Measurements from ENCODE around the gene CYP26B1.

Gene CYP26B1

DNA sequence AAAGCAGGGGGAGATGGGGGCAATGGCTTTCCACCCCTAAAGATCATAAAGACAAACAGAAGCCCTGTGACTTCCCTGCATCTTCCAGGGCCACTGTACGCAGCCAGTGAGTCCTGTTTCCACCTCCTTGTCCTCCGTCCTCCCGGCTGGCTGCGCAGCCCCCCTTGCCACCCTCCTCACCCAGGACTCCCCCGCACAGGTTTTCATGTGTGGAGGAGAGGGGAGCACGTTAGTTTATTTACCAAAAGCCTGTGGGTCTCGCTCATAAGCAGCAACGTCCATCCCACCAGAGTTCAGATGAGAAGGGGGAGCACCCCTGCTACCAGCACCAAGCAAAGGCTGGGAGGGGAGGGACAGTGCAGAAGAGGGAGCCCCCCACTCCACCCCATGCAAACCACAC is 11.7 kb downstream of the CYP26B1 start:
- H3K27me3 ChIP-seq (ENCODE audit: insufficient read depth, low read length, poor library complexity) = no peaks in the 10 kb centered on the region
- no peak overlapping the region for H3K4me2 ChIP-seq (ENCODE audit: insufficient read depth, low read length)
- H2AFZ ChIP-seq (ENCODE audit: low read depth, low read length) = no peak overlapping the region
- H3K36me3 ChIP-seq (ENCODE audit: insufficient read depth, low read length) = no peaks in the 10 kb centered on the region
- no peaks in the 10 kb centered on the region for H3K4me1 ChIP-seq (ENCODE audit: insufficient read depth, low read length)
- no peaks in the 10 kb centered on the region for H3K79me2 ChIP-seq (ENCODE audit: insufficient read depth, low read length)
- TF ChIP-seq EZH2 (IDR thresholded peaks at IDR 0.05; ENCODE audit: borderline replicate concordance, low read depth, low read length, severe bottlenecking) = no peak
- TF ChIP-seq, protein P1, sequence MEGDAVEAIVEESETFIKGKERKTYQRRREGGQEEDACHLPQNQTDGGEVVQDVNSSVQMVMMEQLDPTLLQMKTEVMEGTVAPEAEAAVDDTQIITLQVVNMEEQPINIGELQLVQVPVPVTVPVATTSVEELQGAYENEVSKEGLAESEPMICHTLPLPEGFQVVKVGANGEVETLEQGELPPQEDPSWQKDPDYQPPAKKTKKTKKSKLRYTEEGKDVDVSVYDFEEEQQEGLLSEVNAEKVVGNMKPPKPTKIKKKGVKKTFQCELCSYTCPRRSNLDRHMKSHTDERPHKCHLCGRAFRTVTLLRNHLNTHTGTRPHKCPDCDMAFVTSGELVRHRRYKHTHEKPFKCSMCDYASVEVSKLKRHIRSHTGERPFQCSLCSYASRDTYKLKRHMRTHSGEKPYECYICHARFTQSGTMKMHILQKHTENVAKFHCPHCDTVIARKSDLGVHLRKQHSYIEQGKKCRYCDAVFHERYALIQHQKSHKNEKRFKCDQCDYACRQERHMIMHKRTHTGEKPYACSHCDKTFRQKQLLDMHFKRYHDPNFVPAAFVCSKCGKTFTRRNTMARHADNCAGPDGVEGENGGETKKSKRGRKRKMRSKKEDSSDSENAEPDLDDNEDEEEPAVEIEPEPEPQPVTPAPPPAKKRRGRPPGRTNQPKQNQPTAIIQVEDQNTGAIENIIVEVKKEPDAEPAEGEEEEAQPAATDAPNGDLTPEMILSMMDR (IDR thresholded peaks at IDR 0.05; ENCODE audit: borderline replicate concordance, extremely low read depth, low read length, poor library complexity, severe bottlenecking) = no peak
- ATAC-seq (ENCODE audit: insufficient read depth, low read depth) (no peak), DNase-seq (no peak)
- H3K4me3 ChIP-seq (ENCODE audit: low read depth in 1 of 2, low read length in 2 of 2) = no peak overlapping the region
- no peaks in the 10 kb centered on the region for H3K9me3 ChIP-seq (ENCODE audit: insufficient read depth, low read length, severe bottlenecking)
- H3K27ac ChIP-seq (ENCODE audit: low read length) = no peak overlapping the region
- no peaks in the 10 kb centered on the region for H4K20me1 ChIP-seq (ENCODE audit: insufficient read depth, low read length)
- H3K9ac ChIP-seq (ENCODE audit: low read depth, low read length) = no peak overlapping the region

DNA sequence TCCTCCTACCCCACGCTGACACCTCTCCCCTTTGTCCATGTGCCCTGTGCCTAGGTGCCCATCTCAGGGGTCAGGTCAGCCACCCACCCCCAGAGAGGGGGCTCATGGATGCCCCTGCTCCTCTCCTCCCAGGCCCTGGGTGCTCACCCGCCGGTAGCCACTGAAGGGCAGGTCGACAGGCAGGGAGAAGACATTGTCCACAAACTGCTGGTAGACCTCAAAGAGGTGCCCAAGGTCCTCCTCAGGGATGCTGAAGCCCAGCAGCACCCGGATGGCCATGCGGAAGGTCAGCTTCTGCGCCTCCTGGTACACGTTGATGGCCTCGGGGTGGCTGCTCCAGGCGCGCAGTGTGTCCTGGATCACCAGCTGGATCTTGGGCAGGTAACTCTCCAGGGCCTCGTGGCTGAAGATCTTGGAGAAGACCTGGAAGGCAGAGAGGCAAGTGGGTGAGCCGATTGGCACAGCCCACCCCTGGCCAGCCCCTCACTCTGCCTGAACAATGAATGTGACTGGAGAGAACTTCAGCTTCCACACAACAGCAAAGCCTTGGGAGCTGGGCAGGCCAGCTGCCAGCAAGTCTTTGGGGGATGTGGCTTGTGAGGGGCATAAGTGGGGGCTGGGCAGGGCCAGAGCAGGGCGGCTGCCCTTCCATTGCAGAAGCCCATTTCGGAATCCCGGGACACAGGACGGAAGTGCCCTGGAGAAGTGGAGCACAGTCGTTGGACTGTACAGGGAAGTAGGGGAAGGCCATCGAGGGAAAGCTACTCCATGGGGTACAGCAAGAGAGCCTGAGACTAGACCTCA is 12.5 kb downstream of the CYP26B1 start:
- no peak for ATAC-seq (ENCODE audit: insufficient read depth, low read depth)
- H4K20me1 ChIP-seq (ENCODE audit: insufficient read depth, low read length) = no peaks in the 10 kb centered on the region
- TF ChIP-seq, protein P1 (IDR thresholded peaks at IDR 0.05; ENCODE audit: borderline replicate concordance, extremely low read depth, low read length, poor library complexity, severe bottlenecking) = no peak
- TF ChIP-seq EZH2 (IDR thresholded peaks at IDR 0.05; ENCODE audit: borderline replicate concordance, low read depth, low read length, severe bottlenecking) = no peak
- H2AFZ ChIP-seq (ENCODE audit: low read depth, low read length) = no peak overlapping the region
- no peak overlapping the region for H3K4me3 ChIP-seq (ENCODE audit: low read depth in 1 of 2, low read length in 2 of 2)
- no peaks in the 10 kb centered on the region for H3K27me3 ChIP-seq (ENCODE audit: insufficient read depth, low read length, poor library complexity)
- no peak for DNase-seq
- H3K9me3 ChIP-seq (ENCODE audit: insufficient read depth, low read length, severe bottlenecking) = no peaks in the 10 kb centered on the region
- no peak overlapping the region for H3K27ac ChIP-seq (ENCODE audit: low read length)
- no peaks in the 10 kb centered on the region for H3K36me3 ChIP-seq (ENCODE audit: insufficient read depth, low read length)
- no peaks in the 10 kb centered on the region for H3K4me1 ChIP-seq (ENCODE audit: insufficient read depth, low read length)
- H3K4me2 ChIP-seq (ENCODE audit: insufficient read depth, low read length) = no peak overlapping the region
- H3K79me2 ChIP-seq (ENCODE audit: insufficient read depth, low read length) = no peaks in the 10 kb centered on the region
- no peak overlapping the region for H3K9ac ChIP-seq (ENCODE audit: low read depth, low read length)

DNA sequence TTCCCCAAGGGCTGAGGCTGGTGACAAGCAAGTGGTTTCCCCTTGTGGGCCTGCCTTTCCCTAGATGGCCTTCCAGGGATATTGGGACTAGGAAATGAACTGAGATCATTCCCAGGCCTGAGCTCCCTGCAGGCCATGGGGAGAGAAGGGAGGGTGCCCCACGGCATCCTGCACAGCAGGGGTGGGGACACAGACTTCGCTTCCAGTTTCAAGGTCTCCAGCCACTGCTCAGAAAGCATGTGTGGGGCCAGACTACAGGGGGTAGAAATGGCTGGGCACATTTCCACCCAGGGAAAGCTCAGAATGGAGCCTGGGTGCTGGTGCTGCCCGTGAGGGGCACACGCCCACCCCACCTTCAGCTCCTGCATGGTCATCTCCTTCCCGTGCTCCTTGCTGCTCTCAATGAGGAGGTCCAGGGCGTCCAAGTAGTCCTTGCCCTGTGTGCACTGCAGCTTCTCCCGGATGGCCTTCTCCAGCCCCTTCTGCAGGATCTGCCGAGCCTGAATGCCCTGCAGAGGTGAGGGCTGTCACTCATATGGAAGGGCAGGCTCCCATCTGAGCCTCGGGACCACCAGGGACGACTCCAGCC is 13.2 kb downstream of the CYP26B1 start:
- DNase-seq = no peak
- Histone ChIP-seq H3K27ac (ENCODE audit: low read length) (no peak overlapping the region), H3K36me3 (ENCODE audit: insufficient read depth, low read length) (no peaks in the 10 kb centered on the region), H3K4me1 (ENCODE audit: insufficient read depth, low read length) (no peaks in the 10 kb centered on the region), H2AFZ (ENCODE audit: low read depth, low read length) (no peak overlapping the region), H3K9ac (ENCODE audit: low read depth, low read length) (no peak overlapping the region), H3K27me3 (ENCODE audit: insufficient read depth, low read length, poor library complexity) (no peaks in the 10 kb centered on the region), H3K4me3 (ENCODE audit: low read depth in 1 of 2, low read length in 2 of 2) (no peak overlapping the region), H3K79me2 (ENCODE audit: insufficient read depth, low read length) (no peaks in the 10 kb centered on the region), H3K9me3 (ENCODE audit: insufficient read depth, low read length, severe bottlenecking) (no peaks in the 10 kb centered on the region), H3K4me2 (ENCODE audit: insufficient read depth, low read length) (no peak overlapping the region), H4K20me1 (ENCODE audit: insufficient read depth, low read length) (no peaks in the 10 kb centered on the region)
- no peak for TF ChIP-seq EZH2 (IDR thresholded peaks at IDR 0.05; ENCODE audit: borderline replicate concordance, low read depth, low read length, severe bottlenecking)
- TF ChIP-seq, protein P1 (IDR thresholded peaks at IDR 0.05; ENCODE audit: borderline replicate concordance, extremely low read depth, low read length, poor library complexity, severe bottlenecking) = no peak
- no peak for ATAC-seq (ENCODE audit: insufficient read depth, low read depth)

Data from DND-41 (cell line).